ENCODE measurements around the gene NINL.

- TF ChIP-seq CTCF (IDR thresholded peaks at IDR 0.05) (no peak), EP300 (IDR thresholded peaks at IDR 0.05) (no peak)
Measured at GRCh38 chr20:25408890-25409289, 176.4 kb downstream of the NINL start.

Measured in esophagus muscularis mucosa (tissue), 3 donors.